ENCODE results near the gene PGP.
A peak's percentile ranks its signal among the peaks of the same experiment; 100 is the strongest.

Gene PGP

DNA sequence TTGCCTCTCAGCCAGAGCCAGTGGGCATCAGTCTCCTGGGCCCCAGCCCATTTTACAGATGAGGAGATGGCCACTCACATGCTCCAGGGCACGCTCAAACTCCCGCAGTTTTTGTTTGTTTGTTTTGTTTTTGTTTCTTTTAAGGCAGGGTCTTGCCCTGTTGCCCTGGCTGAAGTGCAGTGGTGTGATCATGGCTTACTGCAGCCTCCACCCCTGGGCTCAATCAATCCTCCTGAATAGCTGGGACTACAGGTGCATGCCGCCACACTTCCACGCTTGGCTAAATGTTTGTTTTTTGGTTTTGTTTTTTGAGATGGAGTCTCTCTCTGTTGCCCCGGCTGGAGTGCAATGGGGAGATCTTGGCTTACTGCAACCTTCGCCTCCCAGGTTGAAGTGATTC, 12.3 kb upstream of the PGP start:
- Histone ChIP-seq H3K27me3 (no peaks in the 10 kb centered on the region), H3K9me3 (no peaks in the 10 kb centered on the region), H3K27ac (no peak overlapping the region), H3K4me3 (no peak overlapping the region), H3K4me1 (peaks cover 0 to 33% (median 19%) of the 10 kb centered on the region in 4 donors), H3K36me3 (peaks cover 33 to 42% (median 42%) of the 10 kb centered on the region in 3 donors)
- TF ChIP-seq, protein P1, sequence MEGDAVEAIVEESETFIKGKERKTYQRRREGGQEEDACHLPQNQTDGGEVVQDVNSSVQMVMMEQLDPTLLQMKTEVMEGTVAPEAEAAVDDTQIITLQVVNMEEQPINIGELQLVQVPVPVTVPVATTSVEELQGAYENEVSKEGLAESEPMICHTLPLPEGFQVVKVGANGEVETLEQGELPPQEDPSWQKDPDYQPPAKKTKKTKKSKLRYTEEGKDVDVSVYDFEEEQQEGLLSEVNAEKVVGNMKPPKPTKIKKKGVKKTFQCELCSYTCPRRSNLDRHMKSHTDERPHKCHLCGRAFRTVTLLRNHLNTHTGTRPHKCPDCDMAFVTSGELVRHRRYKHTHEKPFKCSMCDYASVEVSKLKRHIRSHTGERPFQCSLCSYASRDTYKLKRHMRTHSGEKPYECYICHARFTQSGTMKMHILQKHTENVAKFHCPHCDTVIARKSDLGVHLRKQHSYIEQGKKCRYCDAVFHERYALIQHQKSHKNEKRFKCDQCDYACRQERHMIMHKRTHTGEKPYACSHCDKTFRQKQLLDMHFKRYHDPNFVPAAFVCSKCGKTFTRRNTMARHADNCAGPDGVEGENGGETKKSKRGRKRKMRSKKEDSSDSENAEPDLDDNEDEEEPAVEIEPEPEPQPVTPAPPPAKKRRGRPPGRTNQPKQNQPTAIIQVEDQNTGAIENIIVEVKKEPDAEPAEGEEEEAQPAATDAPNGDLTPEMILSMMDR (IDR thresholded peaks at IDR 0.05), result no peak
- intact Hi-C loops (cut with DNase I; ENCODE audit: low total_unique reads), result loop anchor here (10.0 kb wide), 1 partner anchor 1492 kb away; no protein-coding TSS in a partner anchor
- no peak for DNase-seq

DNA sequence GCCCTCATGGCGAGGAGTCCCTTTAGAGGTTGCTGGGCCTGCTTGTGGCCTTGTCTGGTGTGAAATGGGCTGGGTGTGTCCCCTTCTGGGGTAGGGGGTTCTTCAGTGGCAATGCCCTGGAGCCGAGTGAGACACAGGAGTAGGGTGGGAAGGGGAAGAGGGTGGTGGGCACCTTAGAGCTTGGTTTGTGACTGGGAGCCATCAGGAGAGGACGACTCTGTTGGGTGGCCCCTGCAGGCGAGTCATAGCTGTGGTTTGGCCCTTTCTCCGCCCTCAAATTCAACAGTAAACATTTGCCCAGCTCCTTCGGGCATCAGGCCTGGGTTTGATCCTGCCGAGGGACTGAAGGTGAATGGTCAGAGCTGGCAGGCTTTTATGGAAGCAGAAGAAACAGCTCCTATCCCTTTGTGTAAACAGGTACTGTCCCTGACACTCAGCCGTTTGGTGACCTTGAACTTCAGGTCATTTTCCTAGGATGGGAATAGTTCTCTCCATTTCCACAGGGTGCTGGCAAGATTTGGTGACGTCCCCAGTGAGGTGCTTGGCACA, 11.7 kb upstream of the PGP start:
- H3K4me1 ChIP-seq, result peaks cover 0 to 33% (median 19%) of the 10 kb centered on the region in 4 donors
- intact Hi-C loops (cut with DNase I; ENCODE audit: low total_unique reads), result loop anchor here (10.0 kb wide), 1 partner anchor 1492 kb away; no protein-coding TSS in a partner anchor
- H3K9me3 ChIP-seq, result no peaks in the 10 kb centered on the region
- no peak overlapping the region for H3K27ac ChIP-seq
- no peak for DNase-seq
- peaks cover 28 to 36% (median 36%) of the 10 kb centered on the region in 3 donors for H3K36me3 ChIP-seq
- no peak overlapping the region for H3K4me3 ChIP-seq
- H3K27me3 ChIP-seq, result no peaks in the 10 kb centered on the region
- TF ChIP-seq, protein P1 (IDR thresholded peaks at IDR 0.05), result no peak

DNA sequence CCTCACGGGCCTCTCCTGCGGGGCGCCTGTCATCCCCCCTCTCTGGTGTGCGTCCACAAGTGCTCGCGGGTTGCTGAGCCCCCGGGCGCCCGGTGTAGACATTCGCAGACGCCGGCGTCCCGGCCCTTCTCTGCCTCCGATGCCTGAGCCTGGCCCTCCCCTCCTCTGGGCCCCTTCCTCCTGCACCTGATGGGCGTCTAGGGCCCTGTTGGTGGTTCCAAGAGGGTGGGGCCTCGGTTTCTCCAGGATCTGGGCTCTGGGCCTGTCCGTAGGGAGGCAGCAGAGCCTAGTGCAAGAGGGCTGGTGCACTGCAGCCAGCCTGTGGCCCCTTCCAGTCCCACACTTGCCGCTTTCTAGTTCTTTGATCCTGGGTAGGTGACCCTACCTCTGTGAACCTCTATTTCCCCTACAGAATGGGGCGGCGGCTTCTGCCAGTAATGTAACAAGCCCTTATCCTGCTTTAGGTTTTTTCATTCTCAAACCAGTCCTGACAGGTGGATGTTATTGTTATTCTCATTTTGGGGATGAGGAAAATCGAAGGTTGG, 9.4 kb upstream of the PGP start:
- H3K9me3 ChIP-seq, result no peaks in the 10 kb centered on the region
- DNase-seq, result peak; percentile 40 to 81
- peak overlapping the region; percentile 83 to 85 for H3K27ac ChIP-seq
- H3K4me1 ChIP-seq, result peaks cover 0 to 33% (median 19%) of the 10 kb centered on the region in 4 donors
- H3K4me3 ChIP-seq, result peak overlapping the region; percentile 89 to 91
- TF ChIP-seq, protein P1 (IDR thresholded peaks at IDR 0.05), result no peak
- intact Hi-C loops (cut with DNase I; ENCODE audit: low total_unique reads), result loop anchor here (5.0 to 10.0 kb wide), 2 partner anchors 43 to 1489 kb away; partner anchors contain the start of gene RNPS1
- no peaks in the 10 kb centered on the region for H3K27me3 ChIP-seq
- peaks cover 10 to 13% (median 13%) of the 10 kb centered on the region in 3 donors for H3K36me3 ChIP-seq

DNA sequence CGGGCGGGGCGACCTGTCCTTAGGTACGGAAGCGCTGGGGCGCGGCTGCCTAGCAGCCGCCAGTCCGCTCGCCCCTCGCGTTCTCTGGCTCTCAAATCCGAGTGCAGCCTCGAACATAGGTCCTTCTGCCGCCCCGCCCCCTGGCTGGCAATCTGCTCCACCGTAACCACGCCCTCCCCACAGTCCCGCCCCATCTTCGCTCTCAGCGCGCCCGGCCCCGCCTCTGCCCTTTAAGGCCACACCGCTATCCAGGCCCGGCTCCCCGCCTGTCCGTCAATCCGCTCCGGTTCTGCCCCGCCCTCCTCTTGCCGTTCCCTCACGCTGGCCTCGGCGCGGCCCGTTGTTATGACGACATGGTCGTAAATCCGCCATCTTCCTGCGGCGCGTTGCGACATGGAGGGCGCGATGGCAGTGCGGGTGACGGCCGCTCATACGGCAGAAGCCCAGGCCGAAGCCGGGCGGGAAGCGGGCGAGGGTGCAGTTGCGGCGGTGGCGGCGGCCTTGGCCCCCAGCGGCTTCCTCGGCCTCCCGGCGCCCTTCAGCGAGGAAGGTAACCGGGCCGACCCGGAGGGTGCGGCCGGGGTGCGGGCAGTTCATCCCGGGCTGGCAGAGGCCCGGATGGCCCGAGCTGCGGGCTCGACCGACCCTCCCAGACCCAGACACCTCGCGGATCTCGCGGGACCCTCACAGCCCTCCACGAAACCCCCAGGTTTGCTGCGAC, 8.7 kb upstream of the PGP start, which contains the start of gene E4F1:
Gene E4F1, plus strand, starts transcription at position 371 of the 721 bp plus-strand sequence. Its CDS starts 23 bp downstream, at position 394.
- Histone ChIP-seq H3K9me3 (no peaks in the 10 kb centered on the region), H3K4me1 (peaks cover 0 to 33% (median 19%) of the 10 kb centered on the region in 4 donors), H3K36me3 (peaks cover 4 to 7% (median 6%) of the 10 kb centered on the region in 3 donors), H3K27me3 (no peaks in the 10 kb centered on the region), H3K4me3 (peak within 1 kb of the TSS; percentile 89 to 91), H3K27ac (peak within 1 kb of the TSS; percentile 83 to 85)
- TF ChIP-seq, protein P1 (IDR thresholded peaks at IDR 0.05), result no peak
- DNase-seq, result peak; percentile 99 to 100
- intact Hi-C loops (cut with DNase I; ENCODE audit: low total_unique reads), result loop anchor here (5.0 to 10.0 kb wide), 2 partner anchors 44 to 1489 kb away; partner anchors contain the start of gene RNPS1

DNA sequence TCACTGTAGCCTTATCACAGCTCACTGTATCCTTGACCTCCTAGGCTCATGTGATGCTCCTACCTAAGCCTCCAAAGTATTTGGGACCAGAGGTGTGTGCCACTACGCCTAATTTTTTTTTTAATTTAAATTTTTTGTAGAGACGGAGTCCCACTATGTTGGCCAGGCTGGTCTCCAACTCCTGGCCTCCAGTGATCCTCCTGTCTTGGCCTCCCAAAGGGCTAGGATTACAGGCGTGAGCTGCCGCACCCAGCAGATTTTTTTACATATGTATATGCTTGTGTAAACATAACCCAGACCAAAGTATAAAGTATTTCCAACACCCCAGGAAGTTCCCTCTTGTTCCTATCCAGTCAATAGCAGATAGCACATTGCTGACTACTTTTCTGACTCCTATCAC, 1.7 kb upstream of the PGP start:
- H3K27me3 ChIP-seq, result no peaks in the 10 kb centered on the region

More for the DNA sequence above, 1.7 kb upstream of the PGP start:
- intact Hi-C loops (cut with DNase I; ENCODE audit: low total_unique reads), result no loop called here
- DNase-seq, result no peak
- Histone ChIP-seq H3K4me3 (no peak overlapping the region), H3K36me3 (peaks cover 0 to 9% (median 8%) of the 10 kb centered on the region in 3 donors), H3K9me3 (no peaks in the 10 kb centered on the region), H3K27ac (no peak overlapping the region), H3K4me1 (peaks cover 3 to 29% (median 22%) of the 10 kb centered on the region in 4 donors)
- TF ChIP-seq, protein P1 (IDR thresholded peaks at IDR 0.05), result no peak
